Stomach (tissue), 4 donors: Measurements from ENCODE around the gene ATP4B.

Experiments used
- POLR2A ChIP-seq, 4 donors: fragments of 450-650 bp; IDR thresholded peaks; one replicate each; pipeline ENCODE4 v1.6.1; 2016; ENCODE audit warnings: antibody characterized with exemption in 4 of 4, control low read depth in 2 of 4, mild to moderate bottlenecking in 1 of 4, moderate library complexity in 1 of 4
- POLR2AphosphoS5 ChIP-seq, 3 donors: sonication (generic); formaldehyde crosslinking; IDR thresholded peaks; one replicate each; pipeline ENCODE4 v1.6.1; 2016; ENCODE audit warnings: antibody characterized with exemption in 3 of 3
- TF ChIP-seq, protein P1 (sequence below), 7 experiments: fragments of 450-650 bp in 4 of 7; fragments of 200-600 bp in 3 of 7; sonication (generic) in 3 of 7; IDR thresholded peaks; one replicate each; pipeline ENCODE4 v1.5.1; 2016 to 2019; ENCODE audit warnings: antibody characterized with exemption in 7 of 7, control low read depth in 2 of 7, mild to moderate bottlenecking in 1 of 7

DNA sequence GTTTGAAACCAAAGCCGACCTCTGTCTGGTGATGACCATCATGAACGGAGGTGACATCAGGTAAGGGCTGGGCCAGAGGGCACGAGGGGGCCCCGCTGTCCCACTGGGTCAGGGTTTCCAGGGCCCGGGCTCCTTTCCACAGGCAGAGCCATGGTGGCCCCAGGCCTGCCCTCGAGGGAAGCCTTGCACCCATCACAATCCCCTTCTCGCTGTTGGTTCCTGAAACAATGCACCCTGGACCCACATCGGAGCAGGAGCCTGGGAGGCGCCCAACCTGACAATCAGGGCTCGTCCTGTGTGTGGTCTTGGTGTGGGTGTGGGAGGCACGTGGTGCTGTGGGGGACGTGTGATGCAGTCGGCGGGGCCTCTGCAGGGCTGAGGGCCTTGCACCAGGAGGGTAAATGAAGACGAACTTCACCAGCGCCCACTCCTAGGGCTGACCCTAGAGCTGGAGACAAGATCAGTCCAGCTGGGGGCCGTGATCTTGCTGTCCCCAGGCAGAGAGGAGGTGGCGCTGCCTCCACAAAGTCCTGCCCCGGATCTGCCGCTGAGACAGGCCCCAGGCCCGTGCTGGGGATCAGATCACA, 11.8 kb upstream of the ATP4B start:
- TF ChIP-seq, protein P1, sequence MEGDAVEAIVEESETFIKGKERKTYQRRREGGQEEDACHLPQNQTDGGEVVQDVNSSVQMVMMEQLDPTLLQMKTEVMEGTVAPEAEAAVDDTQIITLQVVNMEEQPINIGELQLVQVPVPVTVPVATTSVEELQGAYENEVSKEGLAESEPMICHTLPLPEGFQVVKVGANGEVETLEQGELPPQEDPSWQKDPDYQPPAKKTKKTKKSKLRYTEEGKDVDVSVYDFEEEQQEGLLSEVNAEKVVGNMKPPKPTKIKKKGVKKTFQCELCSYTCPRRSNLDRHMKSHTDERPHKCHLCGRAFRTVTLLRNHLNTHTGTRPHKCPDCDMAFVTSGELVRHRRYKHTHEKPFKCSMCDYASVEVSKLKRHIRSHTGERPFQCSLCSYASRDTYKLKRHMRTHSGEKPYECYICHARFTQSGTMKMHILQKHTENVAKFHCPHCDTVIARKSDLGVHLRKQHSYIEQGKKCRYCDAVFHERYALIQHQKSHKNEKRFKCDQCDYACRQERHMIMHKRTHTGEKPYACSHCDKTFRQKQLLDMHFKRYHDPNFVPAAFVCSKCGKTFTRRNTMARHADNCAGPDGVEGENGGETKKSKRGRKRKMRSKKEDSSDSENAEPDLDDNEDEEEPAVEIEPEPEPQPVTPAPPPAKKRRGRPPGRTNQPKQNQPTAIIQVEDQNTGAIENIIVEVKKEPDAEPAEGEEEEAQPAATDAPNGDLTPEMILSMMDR (IDR thresholded peaks at IDR 0.05) = no peak
- TF ChIP-seq POLR2AphosphoS5 (IDR thresholded peaks at IDR 0.05) = no peak
- TF ChIP-seq POLR2A (IDR thresholded peaks at IDR 0.05) = no peak
